Naive thymus-derived CD4-positive, alpha-beta T cell (primary cell): ENCODE results near the gene PFKFB3. TPM values are rescaled to one million over a fixed set of nuclear protein-coding genes. Genes with fewer than 3 reads are reported as not detected.
A peak's percentile ranks its signal among the peaks of the same experiment; 100 is the strongest.
"Not testable (repeated sequence)": the region's sequence is repeated elsewhere in the genome, so short reads cannot be mapped to it uniquely, and the experiment has no call there.

ENCODE experiments used
- ATAC-seq: fragments of 150-1000 bp; cut with Tn5 transposase; 2 replicates; pipeline ENCODE4 v1.10.0; 2021; ENCODE audit warnings: mild to moderate bottlenecking, moderate library complexity
- CTCF ChIA-PET: fragments of 350-600 bp; sonication (Branson Sonifier 250); formaldehyde crosslinking; loops from one replicate; lab custom pipeline; 2021; ENCODE audit warnings: antibody characterized with exemption; lab: Charles Lee
- POLR2A ChIA-PET: fragments of 350-600 bp; sonication (Branson Sonifier 250); formaldehyde crosslinking; loops from one replicate; lab custom pipeline; 2021; ENCODE audit warnings: antibody characterized with exemption, inconsistent platforms; lab: Charles Lee
- DNase-seq, 9 donors: peaks; one replicate each; pipeline versions ENCODE4 v3.0.0 to v3.0.0-alpha.2; 2020 to 2022; ENCODE audit warnings: mixed read lengths in 1 of 9
- H3K27ac ChIP-seq: one replicate; pipeline ENCODE4 v1.7.0; 2013; ENCODE audit warnings: mild to moderate bottlenecking, low read depth, low read length, moderate library complexity
- H3K27me3 ChIP-seq, 2 donors: one replicate each; pipeline ENCODE4 v1.7.0; 2013; ENCODE audit warnings: low read length in 2 of 2, mild to moderate bottlenecking in 2 of 2, moderate library complexity in 2 of 2; ENCODE audit not compliant: control insufficient read depth in 2 of 2, insufficient read depth in 2 of 2
- H3K36me3 ChIP-seq, 3 experiments: 1 replicate in 2 of 3; 2 replicates in 1 of 3; pipeline ENCODE4 v1.7.0; 2013; ENCODE audit warnings: low read length in 3 of 3, mild to moderate bottlenecking in 3 of 3, moderate library complexity in 1 of 3; ENCODE audit not compliant: insufficient read depth in 3 of 3, control insufficient read depth in 2 of 3
- H3K4me1 ChIP-seq, 2 donors: one replicate each; pipeline ENCODE4 v1.7.0; 2013; ENCODE audit warnings: low read length in 2 of 2, mild to moderate bottlenecking in 2 of 2, moderate library complexity in 1 of 2; ENCODE audit not compliant: control insufficient read depth in 2 of 2, insufficient read depth in 2 of 2
- H3K4me3 ChIP-seq: 2 replicates; pipeline ENCODE4 v1.7.0; 2013; ENCODE audit warnings: mild to moderate bottlenecking, low read length
- H3K9me3 ChIP-seq, 3 experiments: 1 replicate in 2 of 3; 2 replicates in 1 of 3; pipeline ENCODE4 v1.7.0; 2013; ENCODE audit warnings: low read length in 3 of 3; ENCODE audit not compliant: control insufficient read depth in 2 of 3
- H3K27ac Mint-ChIP-seq, 9 donors: one replicate each; pipeline ENCODE4 v1.8.0; 2020 to 2022; ENCODE audit warnings: mixed read lengths in 9 of 9, mild to moderate bottlenecking in 8 of 9, moderate library complexity in 5 of 9, inconsistent platforms in 2 of 9
- H3K27me3 Mint-ChIP-seq, 5 donors: one replicate each; pipeline ENCODE4 v1.8.0; 2021 to 2022; ENCODE audit warnings: mixed read lengths in 5 of 5, mild to moderate bottlenecking in 1 of 5
- H3K36me3 Mint-ChIP-seq, 5 donors: one replicate each; pipeline ENCODE4 v1.8.0; 2020 to 2022; ENCODE audit warnings: mixed read lengths in 5 of 5, mild to moderate bottlenecking in 3 of 5, inconsistent platforms in 1 of 5
- H3K4me1 Mint-ChIP-seq, 7 donors: one replicate each; pipeline ENCODE4 v1.8.0; 2020 to 2022; ENCODE audit warnings: mixed read lengths in 7 of 7, mild to moderate bottlenecking in 3 of 7, inconsistent platforms in 1 of 7
- H3K4me3 Mint-ChIP-seq, 10 donors: one replicate each; pipeline ENCODE4 v1.8.0; 2020 to 2022; ENCODE audit warnings: mild to moderate bottlenecking in 10 of 10, mixed read lengths in 10 of 10, moderate library complexity in 6 of 10, inconsistent platforms in 2 of 10
- H3K9me3 Mint-ChIP-seq, 11 donors: one replicate each; pipeline ENCODE4 v1.8.0; 2020 to 2022; ENCODE audit warnings: mixed read lengths in 11 of 11, mild to moderate bottlenecking in 4 of 11, inconsistent platforms in 1 of 11, moderate library complexity in 1 of 11
- intact Hi-C, 2 donors: fragments of 100-400 bp; cut with micrococcal nuclease; formaldehyde crosslinking; loops; one replicate each; pipeline ENCODE4 v1.15.1; 2023
- polyA plus RNA-seq, 2 donors: library from polyadenylated mRNA; unstranded; fragments of 300-500 nt; fragmentation: Illumina TruSeq; gene quantifications; one replicate each; pipeline ENCODE4 v1.2.3, GENCODE V29; 2021
- total RNA-seq, 6 experiments: library from RNA in 5 of 6; stranded (reverse) in 5 of 6; gene quantifications; 1 replicate in 5 of 6; 2 replicates in 1 of 6; pipeline ENCODE4 v1.2.3 and lab custom pipeline; 2021 to 2026

Gene PFKFB3
- total and polyA plus RNA-seq, 7 experiments from 2014 or later = 2.3 to 129 (median 66.1) TPM

GRCh38 chr10:6195846-6196245, 6.9 kb upstream of the PFKFB3 start:
- ChIA-PET POLR2A (no interaction called here), CTCF (interaction anchor here (0.9 to 1.1 kb wide), 2 partner anchors 23 to 28 kb away, joined by 3 read pairs; no protein-coding TSS in a partner anchor)
- Histone ChIP-seq H3K4me1 (peaks cover 3 to 5% of the 10 kb centered on the region in 2 donors), H3K4me3 (no peak overlapping the region), H3K27ac (no peak overlapping the region), H3K36me3 (no peaks in the 10 kb centered on the region), H3K27me3 (no peaks in the 10 kb centered on the region), H3K9me3 (no peaks in the 10 kb centered on the region)
- peak overlapping the region in 5 of 10 donors; percentile 1 to 51 (median 12) for H3K4me3 Mint-ChIP-seq
- ATAC-seq = peak; percentile 36
- peaks cover 0 to 6% (median 0%) of the 10 kb centered on the region in 5 donors for H3K36me3 Mint-ChIP-seq
- H3K27ac Mint-ChIP-seq = peak overlapping the region in 3 of 9 donors; percentile 4 to 76 (median 7)
- peaks cover 23 to 52% (median 36%) of the 10 kb centered on the region in 7 donors for H3K4me1 Mint-ChIP-seq
- intact Hi-C loops = no loop called here
- DNase-seq = no peak
- H3K27me3 Mint-ChIP-seq = no peaks in the 10 kb centered on the region
- no peaks in the 10 kb centered on the region for H3K9me3 Mint-ChIP-seq

- intact Hi-C loops, H3K36me3 ChIP-seq, H3K9me3 Mint-ChIP-seq, H3K36me3 Mint-ChIP-seq, ATAC-seq, H3K4me3 ChIP-seq, H3K27me3 Mint-ChIP-seq, H3K27ac ChIP-seq, H3K4me1 ChIP-seq, H3K9me3 ChIP-seq, DNase-seq, H3K27me3 ChIP-seq: not testable (repeated sequence)
- H3K4me3 Mint-ChIP-seq = peak overlapping the region in 1 of 10 donors; percentile 1
- H3K4me1 Mint-ChIP-seq = peaks cover 19 to 52% (median 31%) of the 10 kb centered on the region in 7 donors
- peak overlapping the region in 2 of 9 donors; percentile 4 to 20 for H3K27ac Mint-ChIP-seq
- CTCF ChIA-PET = interaction anchor here (1.1 kb wide), 1 partner anchor 29 kb away, joined by 3 read pairs; no protein-coding TSS in a partner anchor
- POLR2A ChIA-PET = interaction anchor here (0.7 to 0.9 kb wide), 2 partner anchors 118 to 205 kb away, joined by 3 read pairs; no protein-coding TSS in a partner anchor
Observed at GRCh38 chr10:6196524-6196923, 6.2 kb upstream of the PFKFB3 start.

- CTCF ChIA-PET = interaction anchor here (0.6 kb wide), 1 partner anchor 112 kb away, joined by 7 read pairs; no protein-coding TSS in a partner anchor
- H3K27ac Mint-ChIP-seq = peak overlapping the region in 3 of 9 donors; percentile 5 to 17 (median 15)
- no peak overlapping the region for H3K27ac ChIP-seq
- H3K36me3 ChIP-seq = no peaks in the 10 kb centered on the region
- no peaks in the 10 kb centered on the region for H3K9me3 Mint-ChIP-seq
- H3K9me3 ChIP-seq = no peaks in the 10 kb centered on the region
- H3K4me1 Mint-ChIP-seq = peaks cover 18 to 52% (median 32%) of the 10 kb centered on the region in 7 donors
- ATAC-seq = no peak
- POLR2A ChIA-PET = interaction anchor here (0.6 to 0.9 kb wide), 4 partner anchors 24 to 204 kb away, joined by 3 read pairs; no protein-coding TSS in a partner anchor
- H3K27me3 Mint-ChIP-seq = no peaks in the 10 kb centered on the region
- no peak overlapping the region for H3K4me3 ChIP-seq
- peaks cover 0 to 6% (median 0%) of the 10 kb centered on the region in 5 donors for H3K36me3 Mint-ChIP-seq
- peaks cover 5 to 10% of the 10 kb centered on the region in 2 donors for H3K4me1 ChIP-seq
- intact Hi-C loops = no loop called here
- no peak for DNase-seq
- no peaks in the 10 kb centered on the region for H3K27me3 ChIP-seq
- H3K4me3 Mint-ChIP-seq = no peak overlapping the region
Observed at GRCh38 chr10:6197321-6197720, 5.4 kb upstream of the PFKFB3 start.

GRCh38 chr10:6198171-6198570, 4.6 kb upstream of the PFKFB3 start:
- H3K9me3 Mint-ChIP-seq = no peaks in the 10 kb centered on the region
- Histone ChIP-seq H3K4me1 (peaks cover 5 to 12% of the 10 kb centered on the region in 2 donors), H3K9me3 (no peaks in the 10 kb centered on the region), H3K27ac (no peak overlapping the region), H3K36me3 (no peaks in the 10 kb centered on the region), H3K27me3 (no peaks in the 10 kb centered on the region), H3K4me3 (no peak overlapping the region)
- ChIA-PET POLR2A (no interaction called here), CTCF (interaction anchor here (1.0 to 5.2 kb wide), 4 partner anchors 24 to 212 kb away, joined by 3 to 59 read pairs (median 4); no protein-coding TSS in a partner anchor)
- peaks cover 0 to 6% (median 0%) of the 10 kb centered on the region in 5 donors for H3K36me3 Mint-ChIP-seq
- no peak for ATAC-seq
- H3K27me3 Mint-ChIP-seq = no peaks in the 10 kb centered on the region
- no peak overlapping the region for H3K4me3 Mint-ChIP-seq
- H3K27ac Mint-ChIP-seq = peak overlapping the region in 3 of 9 donors; percentile 17 to 67 (median 51)
- intact Hi-C loops = no loop called here
- DNase-seq = no peak
- peaks cover 12 to 52% (median 30%) of the 10 kb centered on the region in 7 donors for H3K4me1 Mint-ChIP-seq

GRCh38 chr10:6199131-6199733, 3.5 kb upstream of the PFKFB3 start:
- CTCF ChIA-PET = interaction anchor here (0.6 to 5.2 kb wide), 8 partner anchors 25 to 211 kb away, joined by 3 to 59 read pairs (median 4); no protein-coding TSS in a partner anchor
- DNase-seq (no peak), ATAC-seq (no peak)
- Mint-ChIP-seq H3K36me3 (peaks cover 0 to 9% (median 0%) of the 10 kb centered on the region in 5 donors), H3K27me3 (no peaks in the 10 kb centered on the region), H3K27ac (peak overlapping the region in 7 of 9 donors; percentile 28 to 89 (median 67)), H3K4me3 (peak overlapping the region in 4 of 10 donors; percentile 5 to 92 (median 34)), H3K4me1 (peaks cover 16 to 48% (median 34%) of the 10 kb centered on the region in 7 donors), H3K9me3 (peaks cover 0 to 2% (median 0%) of the 10 kb centered on the region in 11 donors)
- peaks cover 5 to 12% of the 10 kb centered on the region in 2 donors for H3K4me1 ChIP-seq
- intact Hi-C loops = no loop called here
- no peaks in the 10 kb centered on the region for H3K9me3 ChIP-seq
- H3K27me3 ChIP-seq = no peaks in the 10 kb centered on the region
- H3K27ac ChIP-seq = no peak overlapping the region
- no peak overlapping the region for H3K4me3 ChIP-seq
- H3K36me3 ChIP-seq = no peaks in the 10 kb centered on the region
- POLR2A ChIA-PET = interaction anchor here (1.1 to 4.5 kb wide), 5 partner anchors 9 to 202 kb away, joined by 3 to 32 read pairs (median 9); no protein-coding TSS in a partner anchor

- CTCF ChIA-PET = interaction anchor here (0.5 to 5.2 kb wide), 7 partner anchors 27 to 1285 kb away, joined by 3 to 59 read pairs (median 4); no protein-coding TSS in a partner anchor
- POLR2A ChIA-PET = interaction anchor here (0.7 to 4.5 kb wide), 5 partner anchors 10 to 201 kb away, joined by 3 to 32 read pairs (median 9); no protein-coding TSS in a partner anchor
- Histone ChIP-seq H3K36me3 (no peaks in the 10 kb centered on the region), H3K9me3 (no peaks in the 10 kb centered on the region), H3K27me3 (no peaks in the 10 kb centered on the region), H3K4me3 (peak overlapping the region; percentile 64), H3K27ac (no peak overlapping the region), H3K4me1 (peaks cover 5 to 12% of the 10 kb centered on the region in 2 donors)
- DNase-seq (no peak), ATAC-seq (no peak)
- Mint-ChIP-seq H3K4me1 (peaks cover 16 to 52% (median 42%) of the 10 kb centered on the region in 7 donors), H3K36me3 (peaks cover 0 to 15% (median 0%) of the 10 kb centered on the region in 5 donors), H3K4me3 (peak overlapping the region; percentile 84 to 97 (median 88)), H3K27me3 (no peaks in the 10 kb centered on the region), H3K27ac (peak overlapping the region; percentile 32 to 89 (median 85)), H3K9me3 (peaks cover 0 to 2% (median 0%) of the 10 kb centered on the region in 11 donors)
- intact Hi-C loops = loop anchor here (2.0 to 10.0 kb wide), 8 partner anchors 70 to 467 kb away; partner anchors contain the start of genes PRKCQ (in 2 of the 2), ANKRD16 (in 1 of the 2) and IL15RA (in 1 of the 2)
Observed at GRCh38 chr10:6200440-6200733, 2.3 kb upstream of the PFKFB3 start.
